Fibroblast of pulmonary artery (primary cell): Measurements from ENCODE around the gene AMFR.

Experiments
- DNase-seq: peaks from one replicate; pipeline ENCODE4 v3.0.0-alpha.2; 2010; ENCODE audit warnings: low read depth
- H3K4me3 ChIP-seq: replicated peaks from 2 replicates; pipeline ENCODE4 v1.5.1; 2011; ENCODE audit warnings: low read depth, mild to moderate bottlenecking, control low read depth, low read length, moderate library complexity
- CTCF ChIP-seq: IDR thresholded peaks from 2 replicates; pipeline ENCODE4 v1.5.1; 2011; ENCODE audit warnings: mild to moderate bottlenecking, control low read depth, low read length, inconsistent platforms; ENCODE audit errors: missing control alignments

Gene AMFR

DNA sequence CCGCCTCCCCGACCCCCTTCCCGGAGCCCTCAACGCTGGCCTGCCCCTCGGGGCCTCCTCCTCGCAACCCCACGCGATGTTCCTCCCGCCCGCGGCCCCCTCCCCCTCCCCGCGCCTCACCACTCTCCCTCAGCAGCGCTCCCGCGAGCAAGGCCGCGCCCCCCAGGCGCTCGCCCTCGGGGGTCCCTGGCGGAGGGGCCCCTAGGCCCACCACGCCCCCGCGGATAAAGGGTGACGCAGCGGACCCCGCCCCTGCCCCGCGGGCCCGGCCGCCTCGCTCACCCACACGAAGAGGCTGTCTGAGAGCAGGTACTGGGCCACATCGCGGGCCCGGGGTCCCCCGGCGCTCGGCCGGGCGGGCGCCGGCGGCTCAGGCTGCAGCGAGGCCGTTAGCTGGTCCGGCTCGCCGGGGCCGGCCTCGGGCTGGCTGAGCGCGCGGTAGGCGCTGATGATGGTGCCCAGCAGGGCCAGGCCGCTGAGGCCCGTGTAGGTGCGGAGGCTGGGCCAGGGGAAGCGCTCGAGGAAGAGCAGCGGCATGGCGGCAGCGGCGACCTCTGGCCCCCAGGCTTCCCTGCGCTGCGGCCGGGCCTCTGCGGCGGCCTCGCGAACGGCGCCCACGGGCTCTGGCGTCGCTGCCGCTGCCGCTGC lies 430 bp downstream of the AMFR start:
- no peak for DNase-seq
- peak overlapping the region; percentile 75 for H3K4me3 ChIP-seq
- no peak for TF ChIP-seq CTCF

- no peak for TF ChIP-seq CTCF
- no peak for DNase-seq
- peak overlapping the region; percentile 75 for H3K4me3 ChIP-seq
These were observed 961 bp downstream of the AMFR start for GRCh38 chr16:56424404-56424764.

- H3K4me3 ChIP-seq = peak overlapping the region; percentile 75
- no peak for DNase-seq
- no peak for TF ChIP-seq CTCF
These were observed 1.6 kb downstream of the AMFR start for GRCh38 chr16:56423584-56424403.

GRCh38 chr16:56422896-56423441 lies 2.4 kb downstream of the AMFR start:
- no peak for TF ChIP-seq CTCF
- H3K4me3 ChIP-seq = peak overlapping the region; percentile 1

GRCh38 chr16:56421976-56422669 lies 3.2 kb downstream of the AMFR start:
- TF ChIP-seq CTCF = no peak
- DNase-seq = no peak
- H3K4me3 ChIP-seq = no peak overlapping the region

More at GRCh38 chr16:56422896-56423441, 2.4 kb downstream of the AMFR start:
- DNase-seq = no peak

DNA sequence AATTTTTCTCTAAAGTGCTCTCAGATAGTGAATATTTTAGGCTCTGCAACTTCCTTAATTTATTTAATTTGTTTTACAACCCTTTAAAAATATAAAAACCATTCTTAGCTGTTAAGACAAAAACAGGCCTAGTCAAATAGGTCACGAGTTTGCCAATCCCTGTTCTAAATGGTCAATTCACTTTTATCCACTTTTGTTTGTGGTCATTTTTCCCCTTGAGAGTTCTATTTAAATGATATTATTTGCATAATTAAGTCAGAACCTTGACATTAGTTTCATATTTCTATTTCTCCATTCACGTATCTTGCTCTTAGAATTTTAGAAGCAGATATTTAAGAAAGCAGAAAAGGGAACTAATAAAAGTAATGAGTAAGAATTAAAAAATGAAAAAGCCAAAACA lies 4.0 kb downstream of the AMFR start:
- TF ChIP-seq CTCF = no peak
- no peak for DNase-seq

More for the DNA sequence above, 4.0 kb downstream of the AMFR start:
- no peak overlapping the region for H3K4me3 ChIP-seq
